Neural cell (in vitro differentiated cells): Measurements from ENCODE around the gene SPATS2L. TPM values are rescaled to one million over a fixed set of nuclear protein-coding genes. Genes with fewer than 3 reads are reported as not detected.

Experiments used
- H2AFZ ChIP-seq: fragments of 200-600, 300-800 bp; sonication (generic), shearing (Covaris generic); 2 replicates; pipeline ENCODE4 v1.6.0; 2014; ENCODE audit warnings: low read depth, mild to moderate bottlenecking, antibody characterized with exemption, low read length, moderate library complexity
- H3F3A ChIP-seq: fragments of 200-600 bp; shearing (Covaris generic); 2 replicates; pipeline ENCODE4 v1.6.1; 2016; ENCODE audit warnings: mild to moderate bottlenecking, moderate library complexity, mixed read lengths, antibody characterized with exemption, low read length; ENCODE audit not compliant: insufficient read depth, poor library complexity, severe bottlenecking
- H3K27ac ChIP-seq: fragments of 200-600, 300-800 bp; sonication (generic), shearing (Covaris generic); 2 replicates; pipeline ENCODE4 v1.5.1; 2014; ENCODE audit warnings: mild to moderate bottlenecking, low read length, moderate library complexity
- H3K27me3 ChIP-seq: fragments of 300-800, 200-600 bp; sonication (generic), shearing (Covaris generic); 2 replicates; pipeline ENCODE4 v1.6.0; 2014; ENCODE audit warnings: mild to moderate bottlenecking, low read depth, low read length, moderate library complexity; ENCODE audit not compliant: insufficient read depth
- H3K36me3 ChIP-seq: fragments of 300-800, 200-600 bp; sonication (generic), shearing (Covaris generic); 2 replicates; pipeline ENCODE4 v1.5.1; 2014; ENCODE audit warnings: mild to moderate bottlenecking, antibody characterized with exemption, low read length, moderate library complexity; ENCODE audit not compliant: insufficient read depth
- H3K4me2 ChIP-seq: fragments of 300-800, 200-600 bp; sonication (generic), shearing (Covaris generic); 2 replicates; pipeline ENCODE4 v1.6.0; 2014; ENCODE audit warnings: mild to moderate bottlenecking, low read length
- H3K4me3 ChIP-seq: fragments of 300-800, 200-600 bp; sonication (generic), shearing (Covaris generic); 2 replicates; pipeline ENCODE4 v1.5.1; 2014; ENCODE audit warnings: mild to moderate bottlenecking, low read length, moderate library complexity
- H3K79me2 ChIP-seq: fragments of 200-600 bp; shearing (Covaris generic); replicated peaks from 2 replicates; pipeline ENCODE4 v1.6.0; 2014; ENCODE audit warnings: mild to moderate bottlenecking, low read length, moderate library complexity; ENCODE audit not compliant: insufficient read depth
- H3K9ac ChIP-seq: fragments of 300-800, 200-600 bp; sonication (generic), shearing (Covaris generic); 2 replicates; pipeline ENCODE4 v1.6.1; 2016; ENCODE audit warnings: mild to moderate bottlenecking, low read length, mixed read lengths
- H3K9me2 ChIP-seq: fragments of 200-600 bp; shearing (Covaris generic); 2 replicates; pipeline ENCODE4 v1.6.1; 2016; ENCODE audit warnings: mild to moderate bottlenecking, low read length, mixed read lengths; ENCODE audit not compliant: insufficient read depth
- H3K9me3 ChIP-seq: fragments of 200-600, 300-800 bp; sonication (generic), shearing (Covaris generic); 2 replicates; pipeline ENCODE4 v1.6.1; 2016; ENCODE audit warnings: mild to moderate bottlenecking, mixed run types, low read length, moderate library complexity, mixed read lengths
- H4K20me1 ChIP-seq: fragments of 200-600 bp; shearing (Covaris generic); 2 replicates; pipeline ENCODE4 v1.6.1; 2016; ENCODE audit warnings: mild to moderate bottlenecking, mixed run types; ENCODE audit not compliant: insufficient read depth
- EP300 ChIP-seq: fragments of 450-650 bp; conservative IDR thresholded peaks from 2 replicates; pipeline ENCODE4 v1.6.1; 2014; ENCODE audit warnings: antibody characterized with exemption, mild to moderate bottlenecking, moderate library complexity; ENCODE audit not compliant: poor library complexity, severe bottlenecking
- EZH2 ChIP-seq: fragments of 200-600, 300-800 bp; shearing (Covaris generic), sonication (generic); IDR thresholded peaks from 2 replicates; pipeline ENCODE4 v1.6.1; 2014; ENCODE audit warnings: antibody characterized with exemption, low read length, borderline replicate concordance, mild to moderate bottlenecking; ENCODE audit not compliant: insufficient read depth, poor library complexity, severe bottlenecking
- MXI1 ChIP-seq: fragments of 450-650 bp; conservative IDR thresholded peaks from 2 replicates; pipeline ENCODE4 v1.6.1; 2014; ENCODE audit warnings: antibody characterized with exemption, mild to moderate bottlenecking; ENCODE audit not compliant: poor library complexity, severe bottlenecking
- POLR2AphosphoS5 ChIP-seq: IDR thresholded peaks from 2 replicates; pipeline ENCODE4 v1.6.1; 2012
- RAD21 ChIP-seq: fragments of 450-650 bp; conservative IDR thresholded peaks from 2 replicates; pipeline ENCODE4 v1.6.1; 2014; ENCODE audit warnings: antibody characterized with exemption, mild to moderate bottlenecking, moderate library complexity
- SMC3 ChIP-seq: fragments of 450-650 bp; conservative IDR thresholded peaks from 2 replicates; pipeline ENCODE4 v1.6.1; 2014; ENCODE audit warnings: antibody characterized with exemption, mild to moderate bottlenecking, moderate library complexity; ENCODE audit not compliant: poor library complexity
- TAF1 ChIP-seq: IDR thresholded peaks from 2 replicates; pipeline ENCODE4 v1.6.1; 2012; ENCODE audit warnings: low read depth
- polyA plus RNA-seq: library from polyadenylated mRNA; depleted of rRNA; stranded (reverse); fragments of >200 nt; gene quantifications from 2 replicates; pipeline ENCODE4 v1.2.3, GENCODE V29; 2014
- TF ChIP-seq, protein P1 (sequence below): IDR thresholded peaks from 2 replicates; pipeline ENCODE4 v1.6.1; 2012; ENCODE audit warnings: borderline replicate concordance
- TF ChIP-seq, protein P2 (sequence below): fragments of 450-650 bp; IDR thresholded peaks from 2 replicates; pipeline ENCODE4 v1.5.1; 2014; ENCODE audit warnings: antibody characterized with exemption, mild to moderate bottlenecking, moderate library complexity; ENCODE audit not compliant: poor library complexity, severe bottlenecking

SPATS2L gene
- polyA plus RNA-seq, 1 donor from 2014 or later: 8.5 TPM

DNA sequence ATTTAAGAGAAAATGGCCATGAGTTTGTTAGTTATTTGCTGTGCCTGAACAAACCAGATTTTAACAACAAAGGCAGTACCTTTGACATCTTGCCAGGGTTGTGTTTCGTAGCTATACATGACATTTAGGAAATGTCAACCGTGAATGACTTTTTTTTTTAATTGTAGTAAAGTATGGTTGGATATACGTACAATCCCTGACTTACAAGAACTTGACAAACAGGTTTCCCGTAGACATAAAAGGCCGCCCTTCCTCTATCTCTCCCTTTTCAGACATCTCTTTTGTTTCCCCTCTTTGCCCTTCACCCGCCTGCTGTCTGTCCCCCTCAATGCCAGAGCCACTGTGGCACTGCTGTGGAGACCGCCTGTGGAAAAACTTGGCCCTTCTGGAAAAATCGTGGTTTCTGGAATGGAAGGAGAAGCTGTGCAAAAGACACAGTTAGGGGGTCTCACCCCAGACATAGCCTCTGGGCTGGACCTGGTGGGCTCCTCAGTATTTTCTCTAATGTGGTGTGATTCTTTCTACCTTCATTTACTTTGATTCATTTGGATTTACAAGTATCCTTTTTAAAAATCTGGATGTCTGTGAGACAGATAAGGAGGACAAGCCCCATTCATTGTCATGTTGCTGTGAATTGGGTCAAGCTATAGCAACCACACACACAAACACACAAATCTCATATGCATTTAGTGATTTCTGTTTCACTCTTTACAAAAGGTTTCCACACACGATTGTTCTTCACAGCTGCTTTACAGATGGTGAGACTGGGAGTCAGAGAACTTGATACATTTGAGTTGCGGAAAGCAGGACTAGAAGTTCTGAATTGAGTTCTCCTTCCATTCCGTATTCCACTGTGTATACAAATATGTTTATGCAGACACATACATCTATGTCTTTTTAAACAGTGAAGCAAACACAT, 48.6 kb downstream of the SPATS2L start:
- no peak overlapping the region for H3K4me3 ChIP-seq
- no peaks in the 10 kb centered on the region for H3K79me2 ChIP-seq
- H3K4me2 ChIP-seq: no peak overlapping the region
- H4K20me1 ChIP-seq: no peaks in the 10 kb centered on the region
- H3K27ac ChIP-seq: no peak overlapping the region
- H3K9me3 ChIP-seq: no peaks in the 10 kb centered on the region
- H3F3A ChIP-seq: no peaks in the 10 kb centered on the region
- H3K9ac ChIP-seq: no peak overlapping the region
- TF ChIP-seq POLR2AphosphoS5: no peak
- TF ChIP-seq MXI1: no peak
- TF ChIP-seq, protein P1, sequence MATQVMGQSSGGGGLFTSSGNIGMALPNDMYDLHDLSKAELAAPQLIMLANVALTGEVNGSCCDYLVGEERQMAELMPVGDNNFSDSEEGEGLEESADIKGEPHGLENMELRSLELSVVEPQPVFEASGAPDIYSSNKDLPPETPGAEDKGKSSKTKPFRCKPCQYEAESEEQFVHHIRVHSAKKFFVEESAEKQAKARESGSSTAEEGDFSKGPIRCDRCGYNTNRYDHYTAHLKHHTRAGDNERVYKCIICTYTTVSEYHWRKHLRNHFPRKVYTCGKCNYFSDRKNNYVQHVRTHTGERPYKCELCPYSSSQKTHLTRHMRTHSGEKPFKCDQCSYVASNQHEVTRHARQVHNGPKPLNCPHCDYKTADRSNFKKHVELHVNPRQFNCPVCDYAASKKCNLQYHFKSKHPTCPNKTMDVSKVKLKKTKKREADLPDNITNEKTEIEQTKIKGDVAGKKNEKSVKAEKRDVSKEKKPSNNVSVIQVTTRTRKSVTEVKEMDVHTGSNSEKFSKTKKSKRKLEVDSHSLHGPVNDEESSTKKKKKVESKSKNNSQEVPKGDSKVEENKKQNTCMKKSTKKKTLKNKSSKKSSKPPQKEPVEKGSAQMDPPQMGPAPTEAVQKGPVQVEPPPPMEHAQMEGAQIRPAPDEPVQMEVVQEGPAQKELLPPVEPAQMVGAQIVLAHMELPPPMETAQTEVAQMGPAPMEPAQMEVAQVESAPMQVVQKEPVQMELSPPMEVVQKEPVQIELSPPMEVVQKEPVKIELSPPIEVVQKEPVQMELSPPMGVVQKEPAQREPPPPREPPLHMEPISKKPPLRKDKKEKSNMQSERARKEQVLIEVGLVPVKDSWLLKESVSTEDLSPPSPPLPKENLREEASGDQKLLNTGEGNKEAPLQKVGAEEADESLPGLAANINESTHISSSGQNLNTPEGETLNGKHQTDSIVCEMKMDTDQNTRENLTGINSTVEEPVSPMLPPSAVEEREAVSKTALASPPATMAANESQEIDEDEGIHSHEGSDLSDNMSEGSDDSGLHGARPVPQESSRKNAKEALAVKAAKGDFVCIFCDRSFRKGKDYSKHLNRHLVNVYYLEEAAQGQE: no peak
- TF ChIP-seq RAD21: no peak
- no peak for TF ChIP-seq TAF1
- no peak for TF ChIP-seq EP300
- TF ChIP-seq, protein P2, sequence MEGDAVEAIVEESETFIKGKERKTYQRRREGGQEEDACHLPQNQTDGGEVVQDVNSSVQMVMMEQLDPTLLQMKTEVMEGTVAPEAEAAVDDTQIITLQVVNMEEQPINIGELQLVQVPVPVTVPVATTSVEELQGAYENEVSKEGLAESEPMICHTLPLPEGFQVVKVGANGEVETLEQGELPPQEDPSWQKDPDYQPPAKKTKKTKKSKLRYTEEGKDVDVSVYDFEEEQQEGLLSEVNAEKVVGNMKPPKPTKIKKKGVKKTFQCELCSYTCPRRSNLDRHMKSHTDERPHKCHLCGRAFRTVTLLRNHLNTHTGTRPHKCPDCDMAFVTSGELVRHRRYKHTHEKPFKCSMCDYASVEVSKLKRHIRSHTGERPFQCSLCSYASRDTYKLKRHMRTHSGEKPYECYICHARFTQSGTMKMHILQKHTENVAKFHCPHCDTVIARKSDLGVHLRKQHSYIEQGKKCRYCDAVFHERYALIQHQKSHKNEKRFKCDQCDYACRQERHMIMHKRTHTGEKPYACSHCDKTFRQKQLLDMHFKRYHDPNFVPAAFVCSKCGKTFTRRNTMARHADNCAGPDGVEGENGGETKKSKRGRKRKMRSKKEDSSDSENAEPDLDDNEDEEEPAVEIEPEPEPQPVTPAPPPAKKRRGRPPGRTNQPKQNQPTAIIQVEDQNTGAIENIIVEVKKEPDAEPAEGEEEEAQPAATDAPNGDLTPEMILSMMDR: no peak
- TF ChIP-seq EZH2: no peak
- TF ChIP-seq SMC3: no peak
- H3K36me3 ChIP-seq: no peaks in the 10 kb centered on the region
- H3K27me3 ChIP-seq: no peaks in the 10 kb centered on the region
- H3K9me2 ChIP-seq: no peaks in the 10 kb centered on the region
- no peak overlapping the region for H2AFZ ChIP-seq

DNA sequence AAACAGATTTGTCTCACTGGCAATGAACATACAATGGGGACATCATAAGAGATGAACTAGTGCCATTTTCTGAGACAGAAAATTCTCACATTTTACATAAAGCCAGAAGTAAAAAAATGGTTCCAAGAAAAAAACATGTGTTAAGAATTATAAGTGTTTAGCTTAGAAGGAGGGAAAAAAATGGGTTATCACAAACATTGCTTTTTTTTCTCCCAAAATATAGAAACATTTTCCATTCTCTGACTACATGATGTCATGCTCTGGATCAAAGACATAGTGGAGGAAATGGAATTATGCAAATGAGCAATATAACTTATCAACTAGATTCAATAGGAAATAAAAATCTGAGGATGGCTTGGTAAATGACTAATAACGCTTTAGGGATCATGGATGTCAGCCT, 49.8 kb downstream of the SPATS2L start:
- H3F3A ChIP-seq: no peaks in the 10 kb centered on the region
- no peak overlapping the region for H3K27ac ChIP-seq
- no peaks in the 10 kb centered on the region for H3K27me3 ChIP-seq
- no peaks in the 10 kb centered on the region for H3K36me3 ChIP-seq
- H3K9me2 ChIP-seq: no peaks in the 10 kb centered on the region
- no peak overlapping the region for H3K4me3 ChIP-seq
- no peak overlapping the region for H3K4me2 ChIP-seq
- no peaks in the 10 kb centered on the region for H3K9me3 ChIP-seq
- H2AFZ ChIP-seq: no peak overlapping the region
- TF ChIP-seq EZH2 (no peak), POLR2AphosphoS5 (no peak), TAF1 (no peak)
- H4K20me1 ChIP-seq: no peaks in the 10 kb centered on the region
- H3K9ac ChIP-seq: no peak overlapping the region
- no peaks in the 10 kb centered on the region for H3K79me2 ChIP-seq
